ENCODE data around the gene IQCF6.

The IQCF6 gene

DNA sequence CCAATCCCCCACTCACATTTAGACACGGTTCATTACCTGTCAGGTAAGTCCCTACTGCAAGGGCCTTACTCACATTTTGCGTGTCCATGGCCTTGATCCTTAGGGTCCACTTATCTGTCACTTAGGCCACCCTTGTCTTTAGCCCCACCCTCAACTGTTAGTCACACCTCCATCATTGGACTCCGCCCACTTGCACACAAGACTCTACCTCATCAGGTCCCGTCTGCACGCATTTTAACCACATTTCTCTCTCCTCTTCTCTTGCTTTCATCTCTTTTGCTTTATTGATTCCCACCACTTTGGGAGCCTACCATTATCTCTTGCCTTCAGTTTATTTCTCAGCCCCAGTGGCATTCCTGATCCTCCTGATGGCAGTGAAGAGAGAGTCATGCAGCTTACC is at the start of gene IQCF6:
Gene IQCF6 (minus strand): TSS at position 101 of the 400 bp plus-strand sequence. CDS start 13 bp downstream, at position 88.
- no peaks in the 10 kb centered on the region for H3K36me3 ChIP-seq (ENCODE audit: insufficient read depth, low read depth, low read length)
- no peaks in the 10 kb centered on the region for H3K27me3 ChIP-seq (ENCODE audit: insufficient read depth, low read length)
- H3K9ac ChIP-seq (ENCODE audit: low read depth, low read length) = no peak within 1 kb of the TSS
- no peak within 1 kb of the TSS for H3K27ac ChIP-seq (ENCODE audit: low read length)
- no peaks in the 10 kb centered on the region for H3K9me3 ChIP-seq (ENCODE audit: insufficient read depth, low read depth, low read length)
- no peak within 1 kb of the TSS for H3K4me3 ChIP-seq (ENCODE audit: low read length)
- no peaks in the 10 kb centered on the region for H3K4me1 ChIP-seq (ENCODE audit: insufficient read depth, low read length)

DNA sequence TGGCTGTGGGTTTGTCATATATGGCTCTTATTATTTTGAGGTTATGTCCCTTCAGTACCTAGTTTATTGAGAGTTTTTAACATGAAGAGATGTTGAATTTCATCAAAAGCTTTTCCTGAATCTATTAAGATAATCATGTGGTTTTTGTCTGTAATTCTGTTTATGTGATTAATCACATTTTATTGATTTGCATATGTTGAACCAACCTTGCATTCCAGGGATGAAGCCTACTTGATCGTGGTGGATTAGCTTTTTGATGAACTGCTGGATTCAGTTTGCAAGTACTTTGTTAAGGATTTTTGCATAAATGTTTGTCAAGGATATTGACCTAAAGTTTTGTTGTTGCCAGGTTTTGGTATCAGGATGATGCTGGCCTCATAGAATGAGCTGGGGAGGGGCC is 49.3 kb upstream of the IQCF6 start:
- Histone ChIP-seq H3K27me3 (ENCODE audit: insufficient read depth, low read length) (no peaks in the 10 kb centered on the region), H3K36me3 (ENCODE audit: insufficient read depth, low read depth, low read length) (no peaks in the 10 kb centered on the region), H3K4me3 (ENCODE audit: low read length) (no peak overlapping the region), H3K4me1 (ENCODE audit: insufficient read depth, low read length) (no peaks in the 10 kb centered on the region), H3K9me3 (ENCODE audit: insufficient read depth, low read depth, low read length) (peaks cover 7% of the 10 kb centered on the region), H3K27ac (ENCODE audit: low read length) (no peak overlapping the region), H3K9ac (ENCODE audit: low read depth, low read length) (no peak overlapping the region)

DNA sequence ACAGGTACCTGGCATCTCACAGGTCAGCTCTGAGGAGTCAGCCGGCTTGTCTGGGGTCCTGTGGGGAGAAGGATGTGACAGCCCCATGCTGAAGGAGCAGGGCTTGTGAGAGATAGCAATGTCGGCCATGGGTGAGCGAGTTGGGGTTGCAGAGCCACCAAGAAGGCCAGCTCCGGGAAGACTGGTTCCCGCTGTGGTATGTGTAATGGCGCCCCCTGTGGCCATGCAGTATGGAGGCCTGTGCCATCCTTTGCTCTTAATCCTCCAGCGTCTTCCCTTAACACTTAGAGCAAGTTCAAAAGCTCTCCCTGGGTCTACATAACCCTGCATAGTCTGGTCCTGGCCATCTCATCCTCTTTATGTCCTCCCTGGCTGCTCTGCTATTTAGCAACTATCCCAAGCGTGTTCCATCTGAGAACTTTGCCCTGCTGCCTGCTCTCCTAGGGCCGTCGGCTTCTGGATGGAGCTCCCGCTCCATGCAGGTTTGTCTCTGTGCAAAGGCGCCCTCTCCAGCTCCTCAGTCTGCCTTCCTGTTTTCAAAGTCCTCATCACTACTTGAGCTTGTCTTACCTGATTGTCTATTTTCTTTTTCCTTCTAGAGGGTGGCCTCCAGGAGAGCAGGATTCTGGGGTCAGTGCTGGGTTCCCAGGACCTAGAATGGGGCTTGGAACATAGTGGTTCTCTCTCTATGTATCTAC is 40.8 kb upstream of the IQCF6 start:
- H3K9ac ChIP-seq (ENCODE audit: low read depth, low read length) = no peak overlapping the region
- no peaks in the 10 kb centered on the region for H3K4me1 ChIP-seq (ENCODE audit: insufficient read depth, low read length)
- no peaks in the 10 kb centered on the region for H3K9me3 ChIP-seq (ENCODE audit: insufficient read depth, low read depth, low read length)
- no peak overlapping the region for H3K4me3 ChIP-seq (ENCODE audit: low read length)
- no peak overlapping the region for H3K27ac ChIP-seq (ENCODE audit: low read length)
- H3K27me3 ChIP-seq (ENCODE audit: insufficient read depth, low read length) = no peaks in the 10 kb centered on the region
- no peaks in the 10 kb centered on the region for H3K36me3 ChIP-seq (ENCODE audit: insufficient read depth, low read depth, low read length)

DNA sequence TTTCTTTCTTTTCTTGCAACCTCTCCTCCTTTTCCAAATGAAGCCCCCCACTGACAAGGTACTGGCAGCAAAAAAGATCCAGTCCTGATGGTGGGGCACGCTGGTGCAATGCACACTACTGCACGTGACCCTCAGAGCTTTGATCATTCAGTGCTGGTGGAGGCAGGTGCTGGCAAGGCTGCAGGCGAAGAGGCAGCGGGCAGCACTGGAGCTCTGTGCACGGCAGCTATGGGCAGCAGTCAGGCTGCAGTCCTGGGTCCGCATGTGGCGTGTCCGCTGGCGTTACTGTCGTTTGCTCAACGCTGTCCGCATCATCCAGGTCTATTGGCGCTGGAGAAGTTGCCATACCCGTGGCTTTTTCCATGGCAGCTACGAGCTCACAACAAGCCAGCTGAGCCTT is 40.1 kb upstream of the IQCF6 start:
- Histone ChIP-seq H3K4me1 (ENCODE audit: insufficient read depth, low read length) (no peaks in the 10 kb centered on the region), H3K27me3 (ENCODE audit: insufficient read depth, low read length) (no peaks in the 10 kb centered on the region), H3K36me3 (ENCODE audit: insufficient read depth, low read depth, low read length) (no peaks in the 10 kb centered on the region), H3K9ac (ENCODE audit: low read depth, low read length) (no peak overlapping the region), H3K27ac (ENCODE audit: low read length) (no peak overlapping the region), H3K9me3 (ENCODE audit: insufficient read depth, low read depth, low read length) (no peaks in the 10 kb centered on the region), H3K4me3 (ENCODE audit: low read length) (no peak overlapping the region)

DNA sequence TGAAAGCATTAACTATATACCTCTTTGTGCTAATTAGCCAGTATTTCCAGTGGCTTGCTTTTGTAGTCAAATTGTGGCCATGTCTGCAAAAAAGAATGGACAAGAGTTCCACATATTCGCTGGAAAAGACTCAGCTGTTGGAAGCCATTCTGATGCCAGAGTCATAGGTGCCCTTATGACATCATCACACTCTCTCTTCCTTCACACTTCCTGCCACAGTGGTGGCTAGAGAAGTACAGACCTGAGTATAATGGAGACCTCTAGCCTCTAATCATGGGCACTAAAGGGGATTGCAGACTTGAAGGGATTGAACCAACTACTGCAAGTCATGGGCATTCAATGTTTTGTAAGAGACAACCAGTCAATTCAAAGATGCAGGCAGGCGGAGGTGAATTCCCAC is 38.3 kb upstream of the IQCF6 start:
- Histone ChIP-seq H3K9me3 (ENCODE audit: insufficient read depth, low read depth, low read length) (no peaks in the 10 kb centered on the region), H3K4me1 (ENCODE audit: insufficient read depth, low read length) (no peaks in the 10 kb centered on the region), H3K27me3 (ENCODE audit: insufficient read depth, low read length) (no peaks in the 10 kb centered on the region), H3K27ac (ENCODE audit: low read length) (no peak overlapping the region), H3K4me3 (ENCODE audit: low read length) (no peak overlapping the region), H3K9ac (ENCODE audit: low read depth, low read length) (no peak overlapping the region), H3K36me3 (ENCODE audit: insufficient read depth, low read depth, low read length) (no peaks in the 10 kb centered on the region)

DNA sequence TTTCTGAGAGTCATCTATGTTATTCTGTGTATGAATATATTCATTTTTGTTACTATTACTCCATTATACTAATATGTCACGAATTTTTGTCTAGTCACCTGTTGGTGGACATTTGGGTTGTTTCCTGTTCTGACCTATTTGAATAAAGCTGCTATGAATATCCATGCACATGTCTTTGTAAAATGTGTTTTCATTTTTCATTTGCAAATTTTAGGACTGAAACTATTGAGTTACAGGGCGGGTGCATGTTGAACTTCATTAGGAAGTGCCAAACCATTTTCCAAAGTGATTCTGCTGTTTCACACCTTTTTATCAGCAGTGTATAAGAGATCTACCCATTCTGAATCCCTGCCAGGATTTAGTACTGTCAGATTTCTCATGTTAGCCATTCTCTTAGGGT is 37.7 kb upstream of the IQCF6 start:
- H3K36me3 ChIP-seq (ENCODE audit: insufficient read depth, low read depth, low read length) = no peaks in the 10 kb centered on the region
- H3K27ac ChIP-seq (ENCODE audit: low read length) = no peak overlapping the region
- H3K27me3 ChIP-seq (ENCODE audit: insufficient read depth, low read length) = no peaks in the 10 kb centered on the region
- no peaks in the 10 kb centered on the region for H3K9me3 ChIP-seq (ENCODE audit: insufficient read depth, low read depth, low read length)
- no peak overlapping the region for H3K4me3 ChIP-seq (ENCODE audit: low read length)
- no peaks in the 10 kb centered on the region for H3K4me1 ChIP-seq (ENCODE audit: insufficient read depth, low read length)
- no peak overlapping the region for H3K9ac ChIP-seq (ENCODE audit: low read depth, low read length)

DNA sequence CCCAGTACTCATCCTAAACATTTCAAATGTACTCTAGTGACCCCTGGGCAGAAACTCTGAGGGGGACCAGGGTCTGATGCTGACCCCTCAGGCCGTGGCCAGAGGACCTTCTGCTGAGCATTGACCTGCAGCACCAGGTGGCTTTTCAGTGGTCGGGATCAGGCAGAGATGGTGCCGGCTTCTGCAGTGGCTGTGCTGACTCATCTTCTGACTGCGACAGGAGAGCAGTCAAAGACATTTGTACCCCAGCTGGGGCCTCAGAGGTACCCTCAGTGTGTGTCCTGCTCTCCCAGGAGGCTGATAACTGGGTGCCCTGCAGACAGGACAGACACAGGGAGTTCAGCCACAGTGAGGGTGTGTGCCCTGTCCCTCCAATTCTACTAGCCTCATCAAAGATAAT is 36.6 kb upstream of the IQCF6 start:
- no peaks in the 10 kb centered on the region for H3K9me3 ChIP-seq (ENCODE audit: insufficient read depth, low read depth, low read length)
- no peaks in the 10 kb centered on the region for H3K27me3 ChIP-seq (ENCODE audit: insufficient read depth, low read length)
- no peak overlapping the region for H3K9ac ChIP-seq (ENCODE audit: low read depth, low read length)
- H3K4me3 ChIP-seq (ENCODE audit: low read length) = no peak overlapping the region
- H3K4me1 ChIP-seq (ENCODE audit: insufficient read depth, low read length) = no peaks in the 10 kb centered on the region
- no peak overlapping the region for H3K27ac ChIP-seq (ENCODE audit: low read length)
- H3K36me3 ChIP-seq (ENCODE audit: insufficient read depth, low read depth, low read length) = no peaks in the 10 kb centered on the region

DNA sequence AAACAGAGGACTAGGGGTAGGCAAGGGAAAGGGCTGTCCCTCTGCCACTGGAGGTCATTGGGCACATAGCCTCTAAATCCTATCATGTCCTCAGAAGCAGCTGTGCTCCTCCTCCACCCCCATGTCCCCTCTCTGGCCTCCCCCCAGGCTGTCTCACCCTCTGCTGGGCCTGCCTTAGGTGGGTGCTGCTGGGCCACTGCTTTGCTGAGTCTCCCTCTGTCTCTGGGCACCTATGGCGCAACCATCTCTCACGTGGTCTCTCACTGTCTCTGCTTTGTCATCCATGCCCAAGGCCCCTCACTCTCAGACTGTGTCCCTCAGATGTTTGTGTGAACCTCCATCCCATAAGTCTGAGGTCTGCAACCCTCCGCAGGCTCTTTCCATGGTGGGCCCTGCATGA is 35.0 kb upstream of the IQCF6 start:
- H3K36me3 ChIP-seq (ENCODE audit: insufficient read depth, low read depth, low read length) = no peaks in the 10 kb centered on the region
- H3K9ac ChIP-seq (ENCODE audit: low read depth, low read length) = no peak overlapping the region
- H3K4me3 ChIP-seq (ENCODE audit: low read length) = no peak overlapping the region
- no peaks in the 10 kb centered on the region for H3K9me3 ChIP-seq (ENCODE audit: insufficient read depth, low read depth, low read length)
- no peaks in the 10 kb centered on the region for H3K4me1 ChIP-seq (ENCODE audit: insufficient read depth, low read length)
- H3K27ac ChIP-seq (ENCODE audit: low read length) = no peak overlapping the region
- H3K27me3 ChIP-seq (ENCODE audit: insufficient read depth, low read length) = no peaks in the 10 kb centered on the region

DNA sequence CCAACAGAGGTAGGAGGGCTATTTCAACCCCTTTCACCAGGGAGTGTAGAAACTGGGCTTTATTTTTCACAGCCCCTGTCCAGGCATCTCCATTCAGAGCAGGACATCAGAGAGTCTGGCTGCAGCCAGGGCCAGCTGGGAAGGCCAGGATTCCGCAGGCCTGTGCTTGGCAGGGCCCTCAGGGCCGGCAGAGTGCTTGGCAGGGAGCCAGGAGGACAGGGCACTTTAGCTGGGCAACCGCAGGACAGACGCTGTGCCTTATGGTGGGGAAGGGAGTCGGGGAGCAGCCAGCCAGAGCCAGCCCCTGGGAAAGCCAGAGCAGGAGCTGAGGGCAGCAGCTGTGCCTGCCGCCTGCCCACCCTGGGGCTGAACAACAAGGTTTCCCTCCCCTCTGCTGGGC is 34.5 kb upstream of the IQCF6 start:
- Histone ChIP-seq H3K4me1 (ENCODE audit: insufficient read depth, low read length) (no peaks in the 10 kb centered on the region), H3K9ac (ENCODE audit: low read depth, low read length) (no peak overlapping the region), H3K27me3 (ENCODE audit: insufficient read depth, low read length) (no peaks in the 10 kb centered on the region), H3K9me3 (ENCODE audit: insufficient read depth, low read depth, low read length) (no peaks in the 10 kb centered on the region), H3K27ac (ENCODE audit: low read length) (no peak overlapping the region), H3K36me3 (ENCODE audit: insufficient read depth, low read depth, low read length) (no peaks in the 10 kb centered on the region), H3K4me3 (ENCODE audit: low read length) (no peak overlapping the region)

DNA sequence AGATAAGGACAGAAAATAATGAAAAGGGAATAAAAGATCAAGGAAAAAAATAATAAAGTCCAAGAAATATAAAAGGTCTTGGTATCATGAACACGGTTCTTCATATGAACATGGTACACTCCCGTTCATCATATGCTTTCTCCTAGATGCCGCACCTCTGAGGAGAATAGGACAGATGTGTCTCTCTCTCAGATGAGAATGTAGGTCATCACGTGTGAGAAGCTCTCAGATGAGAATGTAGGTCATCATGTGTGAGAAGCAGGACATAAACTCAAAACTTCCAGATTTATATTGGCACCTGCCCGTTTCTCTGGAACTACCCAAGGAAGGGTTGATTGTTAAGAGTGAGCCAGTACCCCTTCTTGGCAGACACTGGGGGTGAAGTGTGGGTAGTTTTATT is 29.9 kb upstream of the IQCF6 start:
- Histone ChIP-seq H3K4me1 (ENCODE audit: insufficient read depth, low read length) (no peaks in the 10 kb centered on the region), H3K9ac (ENCODE audit: low read depth, low read length) (no peak overlapping the region), H3K27ac (ENCODE audit: low read length) (no peak overlapping the region), H3K4me3 (ENCODE audit: low read length) (no peak overlapping the region), H3K36me3 (ENCODE audit: insufficient read depth, low read depth, low read length) (no peaks in the 10 kb centered on the region), H3K27me3 (ENCODE audit: insufficient read depth, low read length) (no peaks in the 10 kb centered on the region), H3K9me3 (ENCODE audit: insufficient read depth, low read depth, low read length) (peaks cover 7% of the 10 kb centered on the region)

DNA sequence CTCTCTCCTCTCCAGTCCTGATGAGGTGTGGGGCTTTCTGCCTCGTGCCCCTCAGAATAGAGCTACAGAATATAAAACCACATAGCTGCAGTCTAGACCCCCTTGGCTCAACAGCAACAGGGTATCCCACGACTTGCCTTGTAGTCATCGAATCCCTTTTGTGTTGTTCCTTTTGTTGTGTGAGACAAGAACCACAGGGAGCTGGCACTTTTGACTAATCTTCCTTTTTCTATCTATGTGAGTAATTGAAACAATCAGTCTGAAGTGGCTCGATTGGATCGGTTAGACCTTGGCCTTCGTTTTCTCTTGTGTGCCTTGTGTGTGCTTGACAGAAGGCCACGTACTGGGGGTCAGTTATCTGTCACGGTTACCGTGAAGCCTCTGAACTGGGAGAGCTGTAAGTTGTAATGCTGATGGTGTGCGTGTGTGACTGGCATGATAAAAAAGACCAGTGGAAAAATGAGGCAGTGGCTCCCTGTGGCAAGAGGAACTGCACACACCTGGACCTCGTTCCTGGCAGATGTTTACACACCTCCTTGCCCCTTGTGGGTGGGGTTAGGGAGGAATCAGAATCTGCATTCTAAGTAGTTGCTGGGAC is 23.2 kb upstream of the IQCF6 start:
- H3K27ac ChIP-seq (ENCODE audit: low read length) = no peak overlapping the region
- H3K9me3 ChIP-seq (ENCODE audit: insufficient read depth, low read depth, low read length) = no peaks in the 10 kb centered on the region
- no peak overlapping the region for H3K9ac ChIP-seq (ENCODE audit: low read depth, low read length)
- no peaks in the 10 kb centered on the region for H3K36me3 ChIP-seq (ENCODE audit: insufficient read depth, low read depth, low read length)
- no peaks in the 10 kb centered on the region for H3K27me3 ChIP-seq (ENCODE audit: insufficient read depth, low read length)
- H3K4me3 ChIP-seq (ENCODE audit: low read length) = peak overlapping the region; percentile 36; the same call in 1 of the 2 replicates
- peaks cover 44% of the 10 kb centered on the region for H3K4me1 ChIP-seq (ENCODE audit: insufficient read depth, low read length)

DNA sequence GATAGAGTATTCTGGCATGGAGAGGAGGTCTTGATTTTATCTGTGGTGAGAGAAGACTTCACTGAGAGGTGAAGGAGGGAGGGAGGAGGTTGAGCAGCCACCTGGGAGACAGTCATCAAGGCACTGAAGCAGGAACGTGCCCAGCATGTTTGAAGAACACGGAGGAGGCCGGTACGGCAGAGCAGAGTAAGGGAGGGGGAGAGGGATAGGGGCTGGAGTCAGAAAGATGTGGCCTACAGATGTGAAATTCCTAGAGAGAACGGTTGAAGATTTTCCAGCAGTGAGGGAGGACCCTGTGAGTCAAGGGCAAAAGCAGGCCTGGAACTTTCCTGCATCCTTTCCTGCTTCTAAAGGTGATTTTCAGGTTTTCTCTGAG is 21.7 kb upstream of the IQCF6 start:
- H3K27me3 ChIP-seq (ENCODE audit: insufficient read depth, low read length) = no peaks in the 10 kb centered on the region
- H3K4me1 ChIP-seq (ENCODE audit: insufficient read depth, low read length) = peaks cover 59% of the 10 kb centered on the region
- no peak overlapping the region for H3K27ac ChIP-seq (ENCODE audit: low read length)
- H3K9ac ChIP-seq (ENCODE audit: low read depth, low read length) = no peak overlapping the region
- no peaks in the 10 kb centered on the region for H3K9me3 ChIP-seq (ENCODE audit: insufficient read depth, low read depth, low read length)
- no peak overlapping the region for H3K4me3 ChIP-seq (ENCODE audit: low read length)
- no peaks in the 10 kb centered on the region for H3K36me3 ChIP-seq (ENCODE audit: insufficient read depth, low read depth, low read length)

All from iPS-20b (cell line).